SH-SY5Y (cell line): Measurements from ENCODE around the gene EML3.

Experiments
- GATA2 ChIP-seq: IDR thresholded peaks from 2 replicates; pipeline ENCODE4 v1.6.1; 2011; ENCODE audit warnings: mild to moderate bottlenecking, low read depth, low read length
- GATA3 ChIP-seq: IDR thresholded peaks from 2 replicates; pipeline ENCODE4 v1.6.1; 2011; ENCODE audit warnings: low read depth, mild to moderate bottlenecking, low read length, moderate library complexity

DNA sequence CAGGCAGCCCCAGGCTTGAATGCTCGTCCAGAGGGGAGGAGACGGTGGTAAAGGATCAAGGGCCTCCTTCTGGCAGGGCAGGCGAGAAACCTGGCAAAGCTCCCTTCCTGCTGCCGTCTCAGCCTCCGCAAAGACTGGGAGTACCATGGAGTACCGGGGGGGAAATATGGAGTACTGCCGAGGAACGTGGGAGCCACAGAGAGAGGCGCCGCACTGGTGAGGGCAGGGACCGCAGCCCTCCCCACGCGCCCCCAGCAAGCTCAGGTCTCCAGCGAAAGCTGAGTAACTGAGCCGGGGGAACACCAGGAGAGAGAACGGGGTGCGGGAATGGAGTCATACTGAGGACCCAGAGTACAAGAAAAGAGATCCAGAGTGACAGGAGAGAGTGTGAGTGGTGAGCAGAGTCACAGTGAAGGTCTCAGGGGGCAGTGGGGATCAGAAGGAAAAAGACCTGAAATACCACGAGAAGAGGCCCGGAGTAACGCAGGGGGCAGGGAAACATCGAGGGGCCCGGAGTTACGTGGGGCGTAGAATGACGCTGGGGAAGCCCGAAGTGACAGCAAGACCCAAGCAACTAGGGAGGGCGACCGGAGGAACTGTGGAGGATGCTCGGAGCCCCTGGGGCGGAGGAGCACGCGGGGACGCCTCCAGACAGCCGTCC, 740 bp downstream of the EML3 start:
- no peak for TF ChIP-seq GATA3
- TF ChIP-seq GATA2: no peak
